ENCODE data around the gene SH2D1A.

DNA sequence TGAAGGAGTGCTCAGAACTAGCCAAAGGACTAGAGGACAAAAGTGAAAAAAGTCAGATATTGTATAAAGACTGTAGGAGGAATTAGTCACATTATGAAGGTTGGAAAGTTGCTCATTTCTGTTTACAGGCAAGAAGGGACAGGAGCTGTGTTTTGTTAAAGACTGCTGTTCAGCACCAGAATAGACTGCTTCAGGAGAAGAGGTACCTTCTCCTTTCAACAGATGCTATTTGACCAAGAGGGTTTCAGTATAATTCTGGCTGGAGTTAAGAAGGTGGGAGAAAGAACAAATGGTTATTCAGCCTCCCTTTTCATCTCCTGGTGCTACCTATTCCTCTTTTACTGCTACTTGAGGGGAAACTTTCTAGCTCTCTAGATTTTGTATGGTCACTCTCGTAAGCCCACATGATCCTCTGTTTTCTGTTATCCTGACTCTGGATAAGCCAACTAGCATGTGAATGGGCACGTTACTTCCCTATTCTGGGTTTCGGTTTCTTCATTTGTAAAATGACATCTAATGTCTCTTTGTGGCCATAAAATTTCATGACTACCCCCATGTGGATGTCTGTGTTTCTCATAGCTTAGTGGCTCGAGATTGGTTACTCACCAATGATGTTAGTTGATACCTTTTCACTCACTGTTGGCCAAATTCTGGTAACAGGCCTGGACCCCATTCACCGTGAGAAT is 68.9 kb downstream of the SH2D1A start:
- TF ChIP-seq, protein P1, sequence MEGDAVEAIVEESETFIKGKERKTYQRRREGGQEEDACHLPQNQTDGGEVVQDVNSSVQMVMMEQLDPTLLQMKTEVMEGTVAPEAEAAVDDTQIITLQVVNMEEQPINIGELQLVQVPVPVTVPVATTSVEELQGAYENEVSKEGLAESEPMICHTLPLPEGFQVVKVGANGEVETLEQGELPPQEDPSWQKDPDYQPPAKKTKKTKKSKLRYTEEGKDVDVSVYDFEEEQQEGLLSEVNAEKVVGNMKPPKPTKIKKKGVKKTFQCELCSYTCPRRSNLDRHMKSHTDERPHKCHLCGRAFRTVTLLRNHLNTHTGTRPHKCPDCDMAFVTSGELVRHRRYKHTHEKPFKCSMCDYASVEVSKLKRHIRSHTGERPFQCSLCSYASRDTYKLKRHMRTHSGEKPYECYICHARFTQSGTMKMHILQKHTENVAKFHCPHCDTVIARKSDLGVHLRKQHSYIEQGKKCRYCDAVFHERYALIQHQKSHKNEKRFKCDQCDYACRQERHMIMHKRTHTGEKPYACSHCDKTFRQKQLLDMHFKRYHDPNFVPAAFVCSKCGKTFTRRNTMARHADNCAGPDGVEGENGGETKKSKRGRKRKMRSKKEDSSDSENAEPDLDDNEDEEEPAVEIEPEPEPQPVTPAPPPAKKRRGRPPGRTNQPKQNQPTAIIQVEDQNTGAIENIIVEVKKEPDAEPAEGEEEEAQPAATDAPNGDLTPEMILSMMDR (IDR thresholded peaks at IDR 0.05): no peak
- no peak for TF ChIP-seq EZH2phosphoT487 (IDR thresholded peaks at IDR 0.05)
